NCI-H2081 (cell line): ENCODE data around the gene ATP10A.
"Not testable (repeated sequence)": the region's sequence is repeated elsewhere in the genome, so short reads cannot be mapped to it uniquely, and the experiment has no call there.

Experiments
- DNase-seq, 2 experiments: peaks; one replicate each; lab custom pipeline; 2025; lab: John Stamatoyannopoulos, UW

The ATP10A gene

DNA sequence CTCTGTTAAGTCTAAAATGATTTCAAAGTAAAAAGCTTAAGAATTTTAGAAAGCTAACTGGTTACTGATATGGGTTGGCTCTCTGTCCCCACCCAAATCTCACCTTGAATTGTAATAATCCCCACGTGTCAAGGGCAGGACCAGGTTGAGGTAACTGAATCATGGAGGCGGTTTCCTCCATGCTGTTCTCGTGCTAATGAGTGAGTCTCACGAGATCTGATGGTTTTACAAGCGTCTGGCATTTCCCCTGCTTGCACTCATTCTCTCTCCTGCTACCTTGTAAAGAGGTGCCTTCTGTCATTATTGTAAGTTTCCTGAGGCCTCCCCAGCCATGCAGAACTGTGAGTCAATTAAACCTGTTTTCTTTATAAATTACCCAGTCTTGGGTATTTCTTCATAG is 7.1 kb downstream of the ATP10A start:
- DNase-seq = not testable (repeated sequence)

DNA sequence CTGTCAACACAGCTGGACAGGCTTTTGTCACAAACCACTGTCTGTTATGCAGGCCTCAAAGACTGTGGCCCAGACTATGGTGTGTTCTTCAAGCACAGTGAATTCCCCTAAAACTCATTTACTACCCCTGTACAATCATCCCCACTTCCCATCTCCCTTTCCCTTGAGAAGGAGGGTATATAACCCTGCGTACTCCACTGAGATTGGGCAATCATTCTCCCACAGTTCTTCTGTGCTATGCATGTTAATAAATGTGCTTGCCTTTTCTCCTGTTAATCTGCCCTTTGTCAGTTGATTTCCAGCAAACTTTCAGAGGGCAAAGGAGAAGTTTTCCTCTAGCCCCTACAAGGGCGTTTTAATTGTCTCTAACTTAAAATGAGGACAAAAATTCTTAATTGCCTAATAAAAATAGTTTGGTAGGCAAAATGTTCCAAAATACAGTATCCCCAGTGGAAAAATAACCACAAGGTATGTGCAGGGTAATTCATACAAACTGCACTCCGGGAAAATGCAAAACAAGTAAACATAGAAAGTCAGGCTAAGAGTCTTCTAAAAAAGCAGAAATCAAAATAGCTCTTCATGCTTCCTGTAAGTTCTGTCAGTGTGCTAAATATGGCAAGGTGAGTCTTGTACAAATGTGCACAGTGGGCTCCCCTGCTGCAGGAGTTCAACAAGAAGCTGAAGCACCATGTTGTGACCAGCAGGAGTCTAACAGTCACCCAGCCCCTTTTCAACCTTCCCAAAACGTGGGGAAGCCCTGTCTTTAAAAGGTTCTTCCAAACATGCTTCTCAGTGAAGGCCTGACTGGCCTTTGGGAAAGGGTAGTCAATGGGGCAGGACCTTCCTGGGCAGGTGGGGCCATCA is 10.2 kb downstream of the ATP10A start:
- no peak for DNase-seq

DNA sequence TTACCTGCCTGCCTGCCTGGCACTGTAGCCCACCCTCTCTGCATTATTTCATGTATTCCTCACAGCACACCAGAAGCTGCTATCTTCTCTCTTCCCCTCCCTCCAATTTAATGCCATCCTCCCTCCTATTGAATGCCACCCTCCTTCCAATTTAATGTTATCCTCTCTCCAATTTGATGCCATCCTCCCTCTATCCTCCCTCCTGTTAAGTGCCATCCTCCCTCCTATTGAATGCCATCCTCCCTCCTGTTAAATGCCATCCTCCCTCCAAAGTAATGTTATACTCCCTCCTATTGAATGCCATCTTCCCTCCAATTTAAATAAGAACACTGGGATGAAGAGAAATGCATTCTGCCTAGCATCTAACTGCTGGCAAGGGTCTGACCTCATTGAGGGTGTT is 11.1 kb downstream of the ATP10A start:
- no peak for DNase-seq

DNA sequence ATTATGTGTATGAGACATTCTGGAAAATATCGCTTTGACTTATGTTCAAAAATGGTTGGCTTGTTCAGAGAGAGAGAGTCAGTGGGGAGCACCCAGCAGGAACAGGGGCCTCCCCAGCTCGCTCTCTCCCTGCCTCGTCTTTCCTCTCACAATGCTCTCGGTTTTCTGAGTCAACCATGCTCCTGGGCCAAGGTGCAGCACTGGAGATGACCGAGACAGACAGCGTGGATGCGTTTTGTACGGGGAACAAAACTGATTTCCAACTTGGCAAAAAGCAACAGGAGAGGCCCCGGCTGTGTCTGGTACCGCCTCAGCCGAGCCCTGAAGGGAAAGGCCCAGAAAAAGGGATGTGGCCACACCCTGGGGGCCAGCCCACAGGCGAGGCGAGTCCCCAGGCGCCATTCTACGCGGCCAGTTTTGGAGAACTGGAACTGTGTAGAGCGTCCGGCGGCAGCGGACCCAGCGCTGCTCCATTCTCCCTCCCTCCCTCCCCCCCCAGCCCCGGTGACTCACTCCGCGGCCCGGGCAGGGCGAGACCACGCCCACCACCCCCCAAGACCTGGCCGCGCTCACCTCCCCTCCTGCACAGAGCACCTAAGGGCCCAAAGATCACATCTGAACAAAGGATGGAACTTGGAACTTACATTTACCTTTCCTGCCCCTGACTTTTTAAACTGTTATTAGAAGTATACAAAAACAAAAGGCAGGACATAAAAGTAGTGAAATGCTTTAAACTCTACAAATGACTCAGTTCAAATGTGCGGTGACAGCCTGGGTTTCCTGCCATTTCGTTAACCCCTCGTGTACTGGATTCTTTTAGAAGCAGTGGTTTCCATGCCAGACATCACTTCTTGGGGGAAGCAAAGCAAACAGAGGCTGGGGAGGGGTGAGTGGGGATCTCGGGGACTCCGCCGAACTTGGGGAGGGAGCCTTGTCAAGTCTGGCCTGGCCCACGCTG is 12.7 kb downstream of the ATP10A start:
- no peak for DNase-seq

DNA sequence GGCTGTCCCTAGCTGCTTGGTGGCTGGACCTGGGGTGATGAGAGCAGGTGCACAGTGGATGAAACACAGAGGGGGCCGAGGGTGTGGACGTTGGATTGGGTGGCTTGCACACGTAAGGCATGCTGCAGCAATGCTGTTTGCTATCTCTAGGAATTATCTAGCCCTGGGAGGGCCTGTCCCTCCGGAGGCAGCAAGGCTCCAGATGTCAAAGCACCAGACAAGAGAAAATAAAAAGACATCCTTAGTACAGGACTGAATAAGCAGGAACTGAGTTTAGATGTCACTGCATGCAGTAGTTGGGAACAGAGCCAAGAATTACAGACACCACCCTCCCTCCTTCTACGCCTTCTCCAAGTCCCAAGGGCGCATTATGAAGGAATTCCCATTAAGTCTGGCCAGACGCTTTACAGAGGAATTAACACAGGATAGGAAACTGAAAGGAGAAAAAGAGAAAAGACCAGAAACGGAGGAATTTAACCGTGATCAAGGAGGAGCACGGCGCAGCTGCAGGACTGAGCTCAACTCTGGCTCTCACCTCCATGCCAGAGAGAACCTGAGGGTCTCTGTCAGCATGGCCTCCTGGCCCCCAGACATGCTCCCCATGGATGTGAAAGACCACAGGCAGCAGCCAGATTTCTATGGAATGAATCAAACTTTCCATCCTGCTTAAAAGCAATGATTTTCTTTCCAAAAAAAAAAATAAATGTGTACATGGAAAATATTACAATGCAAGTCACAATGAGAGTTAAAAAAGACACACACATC is 13.8 kb downstream of the ATP10A start:
- DNase-seq = no peak

DNA sequence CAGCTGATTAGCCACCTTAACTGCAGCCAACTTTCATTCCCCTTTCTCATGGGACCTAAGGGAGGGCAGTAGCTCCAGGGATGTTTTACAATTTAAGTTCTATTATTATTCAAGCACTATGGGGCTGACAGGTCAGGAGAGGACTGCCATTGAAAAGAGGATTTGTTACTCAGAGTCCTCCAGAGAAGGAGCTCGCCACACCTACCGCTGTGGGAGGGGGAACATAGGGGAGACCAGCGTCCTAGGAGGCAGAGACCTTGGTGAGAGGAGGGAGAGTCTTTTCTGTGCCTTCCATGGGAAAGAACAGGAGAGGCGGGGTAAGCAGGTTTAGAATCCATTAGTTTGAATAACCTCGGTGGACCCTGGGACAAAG is 14.4 kb downstream of the ATP10A start:
- DNase-seq = no peak

DNA sequence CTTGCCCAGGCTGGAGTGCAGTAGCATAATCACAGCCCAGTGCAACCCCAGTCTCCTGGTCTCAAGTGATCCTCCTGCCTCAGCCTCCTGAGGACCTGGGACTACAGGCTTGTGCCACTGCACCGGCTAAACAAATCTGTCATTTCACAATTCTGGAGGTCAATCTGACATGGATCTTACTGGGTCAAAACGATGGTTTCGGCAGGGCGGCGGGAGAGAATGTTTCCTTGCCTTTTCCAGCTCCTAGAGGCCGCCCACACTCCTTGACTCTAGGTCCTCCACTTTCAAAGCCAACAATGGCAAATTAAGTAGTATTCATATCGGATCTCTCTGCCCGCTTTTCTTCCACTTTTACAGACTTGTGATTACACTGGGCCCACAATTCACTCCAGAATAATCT is 14.8 kb downstream of the ATP10A start:
- no peak for DNase-seq

DNA sequence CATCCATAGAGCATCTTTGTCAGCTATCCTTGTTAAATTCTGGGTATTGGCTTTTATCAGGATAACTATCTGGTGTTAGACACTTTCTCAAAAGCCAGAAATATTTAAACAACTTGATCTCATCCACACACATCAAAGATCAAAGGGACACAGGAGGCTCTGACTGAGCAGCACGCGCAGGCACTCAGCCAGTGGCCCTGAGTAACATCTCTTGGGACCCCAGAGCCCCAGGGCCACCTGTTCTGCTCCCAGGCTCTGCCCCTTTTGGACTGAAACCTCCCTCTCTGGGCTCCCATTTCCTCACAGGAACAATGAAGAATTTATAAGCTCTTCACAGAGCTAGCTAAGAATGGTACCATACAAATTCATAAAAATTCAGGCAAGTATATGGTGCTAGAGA is 16.1 kb downstream of the ATP10A start:
- no peak for DNase-seq

DNA sequence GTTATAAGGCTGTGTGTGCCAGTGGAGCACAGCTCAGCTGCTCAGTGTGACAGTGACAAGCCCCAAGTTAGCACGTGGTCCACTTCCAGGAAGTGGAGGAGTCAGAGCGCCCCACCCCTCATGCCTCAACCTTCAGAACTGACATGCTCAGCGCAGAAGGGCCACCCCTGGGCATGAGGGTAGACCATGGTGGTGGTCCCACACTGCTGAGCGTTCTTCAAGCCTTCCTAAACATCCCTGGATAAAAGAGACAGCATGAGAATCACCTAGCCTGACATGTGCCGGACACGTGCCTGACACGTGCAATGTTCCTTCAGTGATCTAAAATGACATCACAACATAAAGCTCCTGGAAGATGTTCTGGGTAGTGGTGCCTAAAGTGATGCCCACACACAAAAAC is 16.8 kb downstream of the ATP10A start:
- no peak for DNase-seq

DNA sequence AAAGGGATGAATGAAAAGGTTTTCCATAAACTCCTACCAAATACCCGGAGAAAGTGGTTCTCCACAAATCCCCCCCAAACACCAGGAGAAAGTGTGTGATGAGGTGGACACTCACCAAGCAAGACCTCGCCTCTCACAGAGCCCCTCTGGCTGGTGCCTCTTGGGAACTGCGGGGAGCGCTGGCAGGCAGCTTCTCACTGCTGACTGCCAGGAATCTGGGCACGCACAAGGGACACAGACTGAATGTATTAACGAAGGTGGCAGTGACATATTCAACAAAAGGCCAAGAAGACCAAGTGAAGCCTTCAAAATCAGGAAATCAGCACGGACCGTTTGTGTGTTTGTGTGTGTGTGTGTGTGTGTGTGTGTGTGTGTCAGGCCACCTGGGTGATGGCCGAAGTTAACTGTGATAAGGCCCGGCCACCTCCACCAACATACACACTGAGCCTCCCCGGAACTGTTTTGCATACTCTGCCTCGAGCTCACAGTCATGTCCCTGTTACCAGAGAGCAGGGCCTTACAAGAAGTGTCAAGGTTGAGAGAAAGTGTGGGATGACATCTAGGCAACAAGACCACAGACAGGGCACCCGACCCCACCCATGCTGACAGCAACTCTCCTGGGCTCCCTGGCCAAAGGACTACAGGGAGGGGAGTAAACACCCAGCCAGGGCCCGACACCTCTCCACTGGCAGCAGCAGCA is 18.0 kb downstream of the ATP10A start:
- no peak for DNase-seq

DNA sequence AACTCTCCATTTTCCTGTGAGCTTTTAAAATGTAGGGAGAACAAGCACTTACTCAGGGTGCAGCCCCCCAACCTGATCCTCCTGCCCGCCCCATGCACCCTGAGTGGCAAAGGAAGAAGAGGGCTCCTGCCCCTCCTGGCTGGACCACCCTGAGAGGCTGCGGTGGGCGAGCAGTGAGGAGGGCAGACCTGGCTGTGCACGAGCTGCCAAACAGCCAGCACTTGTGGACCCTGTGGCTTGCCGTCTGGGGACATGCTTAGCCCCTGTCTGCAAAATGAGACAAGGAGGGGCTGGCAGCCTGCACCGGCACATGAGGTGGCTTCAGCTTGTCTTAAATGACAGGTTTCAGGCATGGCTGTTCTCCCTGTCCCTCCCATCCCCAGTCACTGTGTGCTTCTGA is 18.6 kb downstream of the ATP10A start:
- no peak for DNase-seq

DNA sequence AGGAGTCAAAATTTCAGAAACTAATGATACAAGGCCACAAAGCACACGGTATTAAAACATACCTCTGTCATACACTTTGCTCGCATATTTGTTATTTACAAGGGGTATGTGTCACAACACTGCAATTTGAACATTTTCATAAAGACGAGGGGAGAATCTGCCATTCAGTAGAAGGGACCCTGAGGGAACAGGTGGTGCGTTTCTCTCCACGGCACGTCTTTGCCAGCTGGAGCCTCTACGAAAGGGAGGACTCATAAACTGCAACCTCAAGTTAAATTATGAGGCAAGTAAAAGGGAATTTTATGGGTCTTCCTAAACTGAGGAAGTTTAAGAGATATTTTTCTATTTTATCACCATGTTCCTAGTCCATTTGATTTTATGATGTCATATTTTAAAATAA is 19.1 kb downstream of the ATP10A start:
- DNase-seq = no peak

DNA sequence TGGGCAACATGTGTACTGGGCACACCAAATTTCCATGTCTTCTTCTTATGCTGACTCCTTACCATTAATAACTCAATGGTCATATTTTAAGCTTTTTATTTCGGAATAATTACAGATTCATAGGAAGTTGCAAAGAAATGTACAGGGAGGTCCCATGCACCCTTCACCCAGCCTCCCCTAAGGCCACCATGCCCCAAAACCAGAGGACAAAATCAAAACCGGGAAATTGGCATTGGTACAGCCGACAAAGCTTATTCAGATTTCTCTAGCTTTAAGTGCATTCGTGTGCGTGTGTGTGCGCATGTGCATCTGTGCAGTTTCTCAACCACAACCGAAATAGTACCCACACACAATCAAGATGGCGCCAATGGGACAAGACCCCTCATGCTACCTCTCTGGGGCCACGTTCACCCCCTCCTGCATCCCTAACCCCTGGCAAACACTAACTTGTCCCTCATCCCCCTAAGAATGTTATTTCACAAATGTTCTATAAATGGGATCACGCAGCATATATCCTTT is 23.4 kb downstream of the ATP10A start:
- no peak for DNase-seq

DNA sequence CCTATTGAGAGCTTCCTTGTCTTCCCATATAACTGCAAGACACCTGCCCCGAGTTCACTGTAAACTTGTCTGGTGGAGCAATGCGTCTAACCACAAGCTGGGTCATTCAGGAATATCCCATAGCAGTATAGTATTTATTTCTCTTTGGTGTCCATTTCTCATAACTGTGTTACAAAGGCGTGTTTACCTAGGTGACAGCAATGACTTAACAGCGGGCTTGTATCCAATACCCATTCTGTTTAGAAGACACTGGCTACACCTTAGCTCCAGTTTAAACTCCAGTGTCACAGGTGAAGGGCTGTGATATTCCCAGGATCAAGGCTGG is 24.3 kb downstream of the ATP10A start:
- DNase-seq = no peak

DNA sequence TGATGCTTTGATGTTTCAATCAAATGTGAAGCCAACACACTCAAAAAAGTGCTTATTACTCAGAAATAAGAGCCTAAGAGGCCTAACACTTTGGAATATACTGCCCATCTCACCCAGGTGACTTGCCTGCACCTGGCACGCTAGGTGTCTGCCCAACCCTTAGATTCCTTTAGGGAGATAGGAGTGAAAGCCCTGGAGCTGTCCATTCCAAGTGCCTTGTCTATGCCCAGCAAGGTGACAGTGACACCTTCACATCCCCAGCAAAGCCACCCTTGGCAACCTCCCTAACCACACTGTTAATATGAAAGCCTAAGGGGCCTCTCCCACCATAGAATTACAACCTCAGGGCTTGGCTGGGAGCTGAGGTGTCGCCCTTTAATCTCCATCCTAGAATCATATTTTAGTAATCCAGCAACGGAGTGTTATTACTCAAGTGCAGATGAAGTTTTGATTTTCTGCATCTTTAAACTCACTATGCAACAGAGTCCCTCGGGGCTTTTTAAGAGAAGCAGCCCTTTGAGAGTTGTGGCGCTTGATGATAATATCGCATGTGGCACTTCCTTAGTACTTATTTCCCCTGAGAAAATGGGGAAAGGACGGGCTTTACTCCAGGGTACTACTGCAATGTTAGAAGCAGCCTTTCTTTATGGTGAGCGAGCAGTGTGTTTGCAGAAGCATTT is 24.8 kb downstream of the ATP10A start:
- no peak for DNase-seq

DNA sequence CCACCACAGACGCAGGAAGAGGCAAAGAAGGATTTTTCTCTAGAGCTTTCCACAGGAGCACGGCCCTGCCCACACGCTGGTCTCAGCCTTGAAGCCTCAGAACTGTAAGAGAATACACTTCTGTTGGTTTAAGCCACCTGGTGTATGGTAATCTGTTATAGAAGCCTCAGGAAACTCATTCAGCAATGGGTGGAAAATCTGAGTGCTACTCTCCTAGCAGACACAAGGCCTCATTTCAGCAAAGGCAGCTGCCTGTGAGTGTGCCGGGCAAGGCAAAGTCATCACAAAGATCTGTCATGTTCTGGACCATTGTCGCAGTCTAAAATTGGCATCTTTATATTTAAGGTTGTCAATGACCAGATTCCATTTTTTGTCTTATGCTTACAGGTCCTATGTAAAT is 31.0 kb downstream of the ATP10A start:
- DNase-seq = no peak

DNA sequence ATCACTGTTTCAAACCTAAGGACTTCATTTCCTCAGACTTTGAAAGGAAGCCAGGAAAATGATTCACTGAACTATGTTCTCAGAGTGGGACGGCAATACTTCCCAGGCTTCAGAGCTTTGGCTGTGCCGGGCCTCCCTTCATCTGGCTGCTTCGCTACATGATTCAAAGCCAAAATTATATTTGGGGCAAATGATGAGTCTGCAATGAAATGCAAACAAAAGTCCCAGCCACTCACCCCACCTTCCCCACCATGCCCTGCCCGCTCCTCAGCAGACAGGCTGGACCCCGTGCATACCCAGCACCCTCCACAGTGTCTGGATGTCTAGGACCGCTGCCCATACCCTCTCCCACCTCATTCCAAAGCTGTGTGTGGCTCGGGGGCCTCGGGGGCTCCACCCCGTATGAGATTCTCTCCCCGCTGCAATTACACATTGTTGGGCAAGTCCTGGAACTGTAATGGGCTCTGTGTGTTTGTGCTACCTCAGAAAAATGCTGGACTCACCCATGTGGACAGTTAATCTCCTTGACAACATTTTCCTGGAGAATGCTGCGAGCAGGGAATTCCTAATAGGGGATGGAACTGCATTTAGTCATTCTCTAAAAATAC is 32.2 kb downstream of the ATP10A start:
- no peak for DNase-seq

DNA sequence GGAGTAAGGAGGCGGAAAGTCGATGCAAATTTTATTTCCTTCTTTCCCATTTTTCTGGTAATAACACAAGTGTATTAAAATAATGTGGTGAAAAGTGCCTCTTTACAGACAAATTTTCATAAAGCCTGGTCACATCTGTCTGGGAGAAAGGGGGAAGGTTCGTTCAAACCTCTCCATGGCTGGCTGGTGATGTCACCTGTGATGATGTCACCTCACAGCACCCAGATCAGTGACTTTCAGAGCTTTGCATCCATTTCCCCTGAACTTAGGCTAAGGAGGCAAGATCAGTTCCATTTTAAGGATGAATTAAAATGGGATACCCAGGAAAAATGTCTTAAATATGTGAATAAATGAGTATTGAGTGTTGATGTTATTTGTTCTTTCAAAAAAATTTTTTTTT is 34.1 kb downstream of the ATP10A start:
- DNase-seq = no peak

DNA sequence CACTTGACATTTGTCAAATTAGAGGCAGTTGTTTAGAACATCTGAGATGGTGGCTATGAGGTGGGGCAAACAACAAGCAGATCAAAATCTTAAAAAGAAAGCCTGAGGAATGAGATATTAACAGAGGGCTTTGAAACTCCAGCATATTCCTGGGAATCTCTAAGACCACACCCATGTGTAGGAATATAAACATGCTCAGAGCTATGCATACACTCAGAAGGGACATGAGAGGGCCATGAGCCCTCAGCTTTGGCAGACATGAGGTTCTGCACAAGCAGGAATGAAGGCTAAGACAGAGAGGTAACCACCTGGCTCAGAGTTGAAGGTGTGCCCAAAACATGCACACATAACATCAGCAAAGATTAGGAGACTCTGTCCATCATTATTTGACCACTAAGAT is 37.9 kb downstream of the ATP10A start:
- DNase-seq = no peak

DNA sequence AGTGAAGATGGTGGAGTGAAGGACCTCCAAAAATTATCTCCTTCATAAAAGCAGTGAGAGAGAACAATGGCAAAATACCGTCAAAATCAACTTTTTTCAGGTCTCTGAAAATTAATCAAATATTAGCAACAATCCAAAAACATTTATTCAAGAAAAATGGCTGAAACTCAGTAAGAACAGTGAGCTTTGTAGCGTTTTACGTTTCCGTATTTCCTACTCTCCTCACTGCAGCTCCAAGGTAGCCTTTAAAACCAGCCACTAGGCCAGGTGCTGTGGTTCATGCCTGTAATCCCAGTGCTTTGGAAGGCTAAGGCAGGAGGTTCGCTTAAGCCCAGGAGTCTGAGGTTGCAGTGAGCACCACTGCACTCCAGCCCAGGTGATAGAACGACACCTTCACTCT is 38.5 kb downstream of the ATP10A start:
- DNase-seq = no peak

DNA sequence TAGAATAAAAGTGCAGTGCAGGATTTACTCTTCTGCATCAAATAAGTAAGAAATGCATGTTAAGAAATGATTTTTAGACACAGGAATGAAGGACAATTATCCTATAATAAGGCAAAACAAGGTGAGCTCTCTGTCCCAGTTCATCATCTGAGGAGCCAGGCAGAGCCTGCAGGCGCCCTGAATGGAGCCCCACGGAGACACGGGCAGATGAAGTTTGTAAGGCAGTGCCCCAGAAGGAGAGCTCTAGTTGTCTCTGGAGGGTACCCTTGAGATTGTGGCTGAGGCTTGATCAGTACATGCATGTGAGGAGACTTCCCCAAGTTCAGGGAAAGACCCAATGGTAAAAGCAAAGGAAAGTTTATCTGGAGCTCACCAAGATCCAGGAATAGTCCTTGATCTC is 50.3 kb downstream of the ATP10A start:
- no peak for DNase-seq
